ENCODE data around the gene DGKE.

The DGKE gene

DNA sequence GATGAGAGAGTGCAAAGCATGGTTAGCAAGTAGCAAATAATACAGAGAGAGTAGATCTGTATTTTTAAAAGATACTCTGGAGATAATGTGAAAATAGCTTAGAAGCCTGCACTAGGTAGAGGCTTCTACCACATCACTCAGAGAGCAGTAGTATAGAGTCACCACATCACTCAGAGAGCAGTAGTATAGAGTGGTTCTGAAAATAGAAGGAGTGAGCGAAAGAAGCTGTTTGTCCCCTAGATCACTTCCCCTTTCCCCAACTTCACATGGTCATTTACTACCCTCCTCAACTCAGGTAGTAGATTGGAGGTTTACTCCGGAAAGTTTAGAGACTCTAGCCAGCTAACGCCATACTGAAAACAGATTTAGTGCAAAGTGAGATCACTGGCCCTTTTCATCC lies 17.1 kb downstream of the DGKE start:
- DNase-seq = no peak

GRCh38 chr17:56861899-56862298 lies 27.9 kb downstream of the DGKE start:
- no peak for DNase-seq

- DNase-seq = no peak
These were observed 30.0 kb downstream of the DGKE start for GRCh38 chr17:56863974-56864373.

DNA sequence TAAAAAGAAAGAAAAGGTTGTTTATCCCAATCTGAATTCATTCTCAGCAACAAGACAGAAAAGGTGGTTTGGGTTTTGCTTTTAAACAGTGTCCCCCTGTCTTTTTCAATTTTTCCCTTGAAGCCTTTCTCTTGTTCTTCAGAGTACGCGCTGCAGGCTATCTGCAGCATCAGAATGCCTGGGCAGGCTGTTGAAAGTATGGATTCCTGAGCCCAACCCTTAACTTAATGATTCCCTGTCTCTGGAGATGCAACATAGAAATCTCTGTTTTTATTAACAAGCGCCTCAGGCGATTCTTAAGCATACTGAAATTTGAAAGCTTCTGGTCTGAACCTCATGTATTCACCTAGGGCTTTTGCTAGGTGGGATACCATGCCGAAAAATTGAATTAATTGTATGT lies 32.1 kb downstream of the DGKE start:
- no peak for DNase-seq

GRCh38 chr17:56866496-56866895 lies 32.5 kb downstream of the DGKE start:
- DNase-seq = no peak

GRCh38 chr17:56867948-56868376 lies 34.0 kb downstream of the DGKE start:
- DNase-seq = no peak

DNA sequence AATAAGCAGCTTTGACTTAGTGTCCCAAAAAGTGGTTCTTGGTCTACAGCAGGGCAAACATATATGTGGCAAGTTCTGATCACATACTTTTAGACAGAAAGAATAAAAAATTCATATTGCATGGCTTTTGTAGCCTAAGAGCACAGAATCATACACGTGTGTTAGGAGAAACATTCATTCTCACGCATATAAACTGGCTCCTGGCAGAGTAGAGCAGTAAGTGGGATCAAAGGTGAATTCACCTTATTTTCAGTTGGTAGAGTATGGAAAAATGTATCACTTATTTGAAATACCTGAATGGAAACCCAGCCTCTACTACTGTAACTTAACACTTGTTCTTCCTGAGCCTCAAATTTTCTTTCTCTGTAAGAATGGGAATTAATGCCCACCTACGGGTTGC lies 34.8 kb downstream of the DGKE start:
- no peak for DNase-seq

- DNase-seq = no peak
These were observed 36.2 kb downstream of the DGKE start for GRCh38 chr17:56870081-56870651.

- no peak for DNase-seq
These were observed 42.8 kb downstream of the DGKE start for GRCh38 chr17:56876766-56877179.

GRCh38 chr17:56879280-56879679 lies 45.3 kb downstream of the DGKE start:
- no peak for DNase-seq

DNA sequence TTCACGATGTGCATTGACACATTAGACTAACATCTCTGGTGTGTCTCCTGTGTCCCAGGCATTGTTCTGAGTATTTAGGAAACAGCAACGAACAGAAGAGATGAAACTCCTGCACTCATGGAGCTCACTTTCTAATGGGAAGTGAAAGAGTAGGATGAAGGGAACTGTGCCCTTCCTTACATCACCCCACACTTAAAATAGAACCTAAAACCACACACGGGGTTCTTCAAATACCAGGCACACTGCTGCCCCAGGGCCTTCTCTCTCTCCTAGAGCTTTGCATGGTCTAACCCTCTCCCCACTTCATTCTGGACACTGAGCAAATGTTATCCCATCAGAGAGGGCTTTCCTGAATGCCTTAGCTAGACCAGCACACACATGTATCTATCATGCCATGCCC lies 46.2 kb downstream of the DGKE start:
- no peak for DNase-seq

GRCh38 chr17:56880571-56880970 lies 46.6 kb downstream of the DGKE start:
- no peak for DNase-seq

- no peak for DNase-seq
These were observed 47.8 kb downstream of the DGKE start for GRCh38 chr17:56881685-56882295.

DNA sequence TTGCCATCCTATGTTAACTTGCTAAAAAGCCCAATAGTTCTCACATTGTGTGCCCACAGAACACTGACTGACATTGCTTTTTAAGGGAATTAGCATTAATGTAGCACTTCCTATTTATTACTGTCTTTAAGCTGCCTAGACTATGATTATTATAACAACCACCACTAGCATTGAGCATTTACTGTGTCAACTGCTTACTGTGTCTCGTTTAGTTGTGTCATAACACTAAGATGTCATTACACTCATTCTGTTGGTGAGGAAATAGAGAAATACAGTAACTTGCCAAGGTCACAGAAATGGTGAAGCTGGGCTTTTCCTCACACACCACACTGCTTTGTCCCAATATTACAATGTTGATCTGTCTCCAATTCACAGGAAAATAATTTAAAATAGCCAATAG lies 49.7 kb downstream of the DGKE start:
- DNase-seq = no peak

DNA sequence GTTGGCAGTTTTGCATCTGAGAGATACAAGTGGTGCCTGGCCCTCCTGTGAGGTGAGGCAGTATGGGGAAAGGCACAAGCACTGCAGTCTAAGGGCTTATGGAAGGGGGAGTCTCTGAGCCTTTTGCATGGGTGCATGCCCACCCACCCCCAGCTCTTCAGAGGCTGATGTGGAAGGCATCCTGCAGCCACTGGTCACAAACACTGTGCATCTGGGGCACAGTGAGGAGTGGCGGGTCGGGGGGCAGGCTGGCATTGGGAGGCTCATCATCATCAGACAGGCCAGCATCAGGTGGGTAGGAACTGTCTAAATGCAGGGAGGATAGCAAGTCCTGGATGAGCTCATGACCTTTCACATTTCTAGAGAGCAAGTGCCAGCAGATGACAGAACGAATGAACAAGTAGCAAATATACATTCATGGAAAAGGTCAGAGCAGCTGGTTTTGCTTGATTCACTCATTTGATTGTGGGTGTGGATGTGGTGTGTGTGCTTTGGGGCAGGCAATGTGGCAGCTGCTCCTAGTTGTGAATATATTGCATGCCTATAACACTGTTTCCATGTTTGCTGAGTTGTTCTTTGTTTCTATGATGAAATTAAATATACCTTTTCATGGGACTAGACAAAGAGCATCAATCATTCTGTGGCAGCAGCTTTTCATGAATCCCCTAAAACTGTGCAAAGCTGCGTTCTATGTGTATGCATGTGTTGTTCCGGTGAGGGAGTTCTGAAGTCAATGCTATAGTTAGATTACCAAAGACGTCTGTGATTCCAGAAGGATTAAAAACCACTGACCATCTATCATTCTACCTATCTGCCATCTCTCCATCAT lies 50.7 kb downstream of the DGKE start:
- no peak for DNase-seq

- no peak for DNase-seq
These were observed 51.3 kb downstream of the DGKE start for GRCh38 chr17:56885312-56885657.

- no peak for DNase-seq
These were observed 52.4 kb downstream of the DGKE start for GRCh38 chr17:56886288-56886731.

DNA sequence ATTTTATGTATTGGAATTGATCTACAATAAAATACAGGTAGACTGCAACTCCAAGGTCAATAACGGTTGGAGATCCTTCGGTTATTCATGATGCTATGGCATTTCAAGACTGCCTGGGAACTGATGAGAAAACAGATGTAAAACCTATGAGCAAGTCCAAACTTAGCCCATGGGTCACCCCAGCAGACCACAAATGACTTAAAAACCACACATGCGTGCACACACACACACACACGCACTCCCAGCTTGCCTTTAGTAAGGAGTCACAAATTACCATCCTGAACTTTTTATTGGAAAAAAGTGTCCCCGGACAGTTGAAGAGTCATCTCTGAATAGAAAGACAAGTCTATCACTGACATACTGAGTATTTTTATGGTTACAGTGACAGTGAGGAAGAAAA lies 53.2 kb downstream of the DGKE start:
- no peak for DNase-seq

- no peak for DNase-seq
These were observed 53.9 kb downstream of the DGKE start for GRCh38 chr17:56887552-56888467.

DNA sequence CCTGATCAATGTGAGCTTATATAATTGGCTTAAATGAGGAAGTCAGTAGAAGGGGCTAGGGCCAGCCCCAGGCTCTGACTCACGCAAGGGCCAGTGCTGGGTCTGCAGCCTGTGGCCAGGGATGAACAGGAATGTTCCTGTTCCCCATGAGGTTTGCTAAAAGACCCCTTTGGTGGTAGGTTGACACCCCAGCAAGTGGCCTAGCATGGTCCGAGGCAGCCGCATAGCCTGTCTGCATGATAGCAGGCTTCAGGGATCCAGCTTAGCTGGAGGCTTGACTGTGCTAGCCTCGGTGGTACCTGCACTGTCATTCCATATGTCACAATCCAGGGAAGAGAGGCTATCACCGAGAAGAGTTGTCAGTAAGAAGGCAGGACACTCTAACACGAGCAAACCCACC lies 56.4 kb downstream of the DGKE start:
- no peak for DNase-seq

DNA sequence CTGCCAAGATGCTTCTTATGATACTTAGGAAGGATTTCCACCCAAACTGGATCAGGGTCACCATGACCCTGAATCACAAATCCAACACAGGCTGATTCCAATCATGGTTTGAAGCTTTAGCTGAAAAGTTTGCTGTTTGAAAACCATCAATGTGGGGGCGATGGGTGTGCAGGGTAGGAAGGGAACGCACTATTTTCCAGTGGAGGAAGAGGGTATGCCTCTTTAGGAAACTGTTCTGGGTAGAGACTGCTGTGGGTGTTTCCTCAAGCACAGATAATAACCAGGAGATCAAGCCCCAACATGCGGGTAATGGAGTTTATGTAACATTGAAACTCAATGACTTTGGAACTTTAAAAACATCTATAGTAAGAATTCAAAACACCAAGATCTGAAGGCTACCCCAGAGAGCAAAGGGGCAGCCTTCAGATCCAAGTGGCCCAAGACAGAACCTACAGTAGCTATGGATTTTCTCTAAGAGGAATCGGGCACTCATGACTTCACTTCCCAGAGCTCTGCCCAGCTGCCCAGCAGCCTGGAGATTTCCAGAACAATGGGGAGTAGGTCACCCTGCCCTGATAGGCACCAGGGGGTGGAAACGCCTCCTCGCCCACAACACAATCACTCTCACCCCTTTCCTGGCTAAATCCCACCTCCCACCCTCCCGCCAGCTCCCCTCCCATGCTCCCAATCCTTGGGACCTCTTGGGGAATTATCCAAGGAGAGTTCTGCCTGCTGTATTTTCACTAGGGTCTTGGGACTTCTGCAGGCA lies 57.1 kb downstream of the DGKE start:
- no peak for DNase-seq

DNA sequence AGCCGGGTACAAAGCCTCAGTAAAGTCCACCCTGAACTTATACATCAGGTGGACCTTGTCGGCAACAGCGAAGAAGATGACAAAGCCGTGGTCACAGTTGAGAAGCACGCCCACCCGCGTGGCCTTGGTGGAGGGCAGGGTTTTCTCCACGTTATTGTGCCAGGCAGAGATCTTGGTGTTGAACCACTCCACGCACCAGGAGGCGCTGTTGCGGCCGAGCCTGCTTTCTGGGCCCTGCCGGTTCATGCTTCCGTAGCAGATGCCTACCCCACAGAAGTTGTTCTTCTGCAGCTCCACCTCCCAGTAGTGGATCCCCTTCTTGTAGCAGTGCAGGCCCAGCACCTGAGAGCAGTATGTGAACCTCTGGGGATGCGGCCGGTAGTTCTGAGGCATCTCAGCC lies 57.8 kb downstream of the DGKE start:
- no peak for DNase-seq

Data from KG1 (cell line).